Thoracic aorta (tissue), 2 donors: ENCODE data around the gene NOL4L. TPM values are rescaled to one million over a fixed set of nuclear protein-coding genes. Genes with fewer than 3 reads are reported as not detected.

Experiments used
- ATAC-seq: fragments of 150-250 bp; one replicate; pipeline ENCODE4 v1.8.0; 2017; ENCODE audit warnings: low read depth; ENCODE audit not compliant: insufficient number of reproducible peaks, low FRiP score
- DNase-seq: peaks from one replicate; pipeline ENCODE4 v3.0.0-alpha.2; 2020; ENCODE audit warnings: low spot score
- H3K27ac ChIP-seq, 2 donors: fragments of 200-600 bp; sonication (generic); 1 replicate in 1 of 2; 2 replicates in 1 of 2; pipeline ENCODE4 v1.5.1; 2016; ENCODE audit warnings: mild to moderate bottlenecking in 2 of 2, moderate library complexity in 2 of 2
- H3K27me3 ChIP-seq: fragments of 200-600 bp; sonication (generic); replicated peaks from 2 replicates; pipeline ENCODE4 v1.6.0; 2016; ENCODE audit warnings: mild to moderate bottlenecking; ENCODE audit not compliant: insufficient read depth
- H3K36me3 ChIP-seq: fragments of 200-600 bp; sonication (generic); one replicate; pipeline ENCODE4 v1.5.1; 2016
- H3K4me1 ChIP-seq, 2 donors: fragments of 200-600 bp; sonication (generic); 1 replicate in 1 of 2; 2 replicates in 1 of 2; pipeline versions ENCODE4 v1.5.1 to v1.6.0; 2016; ENCODE audit warnings: low read depth in 2 of 2, mild to moderate bottlenecking in 1 of 2; ENCODE audit not compliant: control insufficient read depth in 1 of 2
- H3K4me3 ChIP-seq: fragments of 200-600 bp; sonication (generic); 2 replicates; pipeline ENCODE4 v1.5.1; 2016; ENCODE audit warnings: mild to moderate bottlenecking
- H3K9me3 ChIP-seq: fragments of 200-600 bp; sonication (generic); 2 replicates; pipeline ENCODE4 v1.5.1; 2016
- CTCF ChIP-seq: fragments of 200-600 bp; sonication (generic); IDR thresholded peaks from one replicate; pipeline ENCODE4 v1.5.1; 2019; ENCODE audit warnings: antibody characterized with exemption
- total RNA-seq, 2 donors: library from RNA; depleted of rRNA; stranded (reverse); fragments of >200 nt; gene quantifications; one replicate each; pipeline versions ENCODE4 v1.1.0 to v1.2.3, GENCODE V29; 2016

Gene NOL4L
- total RNA-seq, 2 donors from 2014 or later, result 17.5 to 23.7 TPM

- H3K9me3 ChIP-seq, result no peaks in the 10 kb centered on the region
- no peak for TF ChIP-seq CTCF
- H3K27ac ChIP-seq, result no peak overlapping the region
- H3K4me3 ChIP-seq, result no peak overlapping the region
- ATAC-seq, result no peak
- no peaks in the 10 kb centered on the region for H3K27me3 ChIP-seq
- DNase-seq, result no peak
- peaks cover 0 to 8% of the 10 kb centered on the region in 2 donors for H3K4me1 ChIP-seq
- H3K36me3 ChIP-seq, result no peaks in the 10 kb centered on the region
These were observed 123.1 kb downstream of the NOL4L start for GRCh38 chr20:32461836-32462600.

- no peak for DNase-seq
- Histone ChIP-seq H3K4me1 (peaks cover 0 to 13% of the 10 kb centered on the region in 2 donors), H3K4me3 (no peak overlapping the region), H3K27me3 (no peaks in the 10 kb centered on the region), H3K36me3 (no peaks in the 10 kb centered on the region), H3K9me3 (no peaks in the 10 kb centered on the region), H3K27ac (no peak overlapping the region)
- ATAC-seq, result no peak
- TF ChIP-seq CTCF, result no peak
These were observed 124.3 kb downstream of the NOL4L start for GRCh38 chr20:32460683-32461320.

- no peaks in the 10 kb centered on the region for H3K9me3 ChIP-seq
- no peaks in the 10 kb centered on the region for H3K36me3 ChIP-seq
- H3K27me3 ChIP-seq, result no peaks in the 10 kb centered on the region
- no peak overlapping the region for H3K4me3 ChIP-seq
- H3K27ac ChIP-seq, result no peak overlapping the region
- no peak for DNase-seq
- TF ChIP-seq CTCF, result no peak
- ATAC-seq, result no peak
- peaks cover 0 to 13% of the 10 kb centered on the region in 2 donors for H3K4me1 ChIP-seq
These were observed 124.9 kb downstream of the NOL4L start for GRCh38 chr20:32460231-32460630.

- H3K36me3 ChIP-seq, result no peaks in the 10 kb centered on the region
- H3K4me1 ChIP-seq, result peaks cover 0 to 13% of the 10 kb centered on the region in 2 donors
- TF ChIP-seq CTCF, result no peak
- H3K27me3 ChIP-seq, result no peaks in the 10 kb centered on the region
- no peaks in the 10 kb centered on the region for H3K9me3 ChIP-seq
- ATAC-seq, result no peak
- no peak overlapping the region for H3K27ac ChIP-seq
- no peak for DNase-seq
- H3K4me3 ChIP-seq, result no peak overlapping the region
These were observed 126.3 kb downstream of the NOL4L start for GRCh38 chr20:32458837-32459220.

- ATAC-seq (no peak), DNase-seq (no peak)
- Histone ChIP-seq H3K9me3 (no peaks in the 10 kb centered on the region), H3K4me3 (no peak overlapping the region), H3K4me1 (peaks cover 0 to 13% of the 10 kb centered on the region in 2 donors), H3K36me3 (no peaks in the 10 kb centered on the region), H3K27ac (no peak overlapping the region), H3K27me3 (no peaks in the 10 kb centered on the region)
- TF ChIP-seq CTCF, result no peak
These were observed 126.9 kb downstream of the NOL4L start for GRCh38 chr20:32458061-32458836.
